PC-3 (cell line): ENCODE measurements around the gene ALOX15B. TPM values are rescaled to one million over a fixed set of nuclear protein-coding genes. Genes with fewer than 3 reads are reported as not detected.

Experiments
- ATAC-seq: fragments of 200-7000 bp; cut with Tn5 transposase; 2 replicates; pipeline ENCODE4 v1.9.1; 2020; ENCODE audit warnings: mild to moderate bottlenecking, moderate library complexity
- BruUV-seq: library from RNA; stranded (reverse); fragments of 400-500 nt; replicated peaks from 2 replicates; lab custom pipeline; 2021; lab: Mats Ljungman, UMichigan
- CTCF ChIA-PET: fragments of 300-600 bp; sonication (Branson Sonifier 250); formaldehyde crosslinking; loops from one replicate; lab custom pipeline; 2022; ENCODE audit warnings: antibody characterized with exemption; lab: Charles Lee
- POLR2A ChIA-PET: fragments of 300-600 bp; sonication (Branson Sonifier 250); formaldehyde crosslinking; loops from one replicate; lab custom pipeline; 2022; ENCODE audit warnings: antibody characterized with exemption; ENCODE audit not compliant: unreplicated experiment; lab: Charles Lee
- DNase-seq: peaks from one replicate; pipeline ENCODE4 v3.0.0-alpha.2; 2015
- H2AFZ ChIP-seq: fragments of 300-600 bp; sonication (generic); 2 replicates; pipeline ENCODE4 v1.6.0; 2016; ENCODE audit warnings: antibody characterized with exemption, low read length
- H3F3A ChIP-seq: fragments of 300-600 bp; sonication (generic); one replicate; pipeline ENCODE4 v1.6.0; 2017; ENCODE audit warnings: antibody characterized with exemption, low read length, control low read depth, mild to moderate bottlenecking; ENCODE audit not compliant: unreplicated experiment
- H3K27ac ChIP-seq: fragments of 300-600 bp; sonication (generic); 2 replicates; pipeline ENCODE4 v1.5.1; 2016; ENCODE audit warnings: mild to moderate bottlenecking, low read length
- H3K27me3 ChIP-seq: fragments of 300-600 bp; sonication (generic); 2 replicates; pipeline ENCODE4 v1.6.1; 2016; ENCODE audit warnings: low read length, mixed read lengths
- H3K36me3 ChIP-seq: fragments of 300-600 bp; sonication (generic); 2 replicates; pipeline ENCODE4 v1.6.1; 2016; ENCODE audit warnings: low read depth, mixed run types, low read length, mixed read lengths
- H3K4me1 ChIP-seq: fragments of 300-600 bp; sonication (generic); 2 replicates; pipeline ENCODE4 v1.5.1; 2016; ENCODE audit warnings: low read length; ENCODE audit not compliant: insufficient read depth
- H3K4me2 ChIP-seq: fragments of 300-600 bp; sonication (generic); 2 replicates; pipeline ENCODE4 v1.6.0; 2016; ENCODE audit warnings: low read length
- H3K4me3 ChIP-seq: fragments of 300-600 bp; sonication (generic); 2 replicates; pipeline ENCODE4 v1.5.1; 2016; ENCODE audit warnings: mild to moderate bottlenecking, low read length, mixed read lengths
- H3K79me2 ChIP-seq: fragments of 300-600 bp; sonication (generic); 2 replicates; pipeline ENCODE4 v1.6.1; 2017; ENCODE audit warnings: low read length, mixed read lengths
- H3K9ac ChIP-seq: fragments of 300-600 bp; sonication (generic); 2 replicates; pipeline ENCODE4 v1.6.0; 2016; ENCODE audit warnings: mild to moderate bottlenecking, low read length
- H3K9me2 ChIP-seq: fragments of 300-600 bp; sonication (generic); replicated peaks from 2 replicates; pipeline ENCODE4 v1.6.1; 2016; ENCODE audit warnings: mixed run types, low read length, mixed read lengths
- H3K9me3 ChIP-seq: fragments of 300-600 bp; sonication (generic); 2 replicates; pipeline ENCODE4 v1.6.1; 2016; ENCODE audit warnings: low read length, mixed read lengths
- H4K20me1 ChIP-seq: fragments of 300-600 bp; sonication (generic); 2 replicates; pipeline ENCODE4 v1.6.1; 2016; ENCODE audit warnings: low read length, mixed read lengths
- CTCF ChIP-seq: fragments of 300-600 bp; sonication (generic); conservative IDR thresholded peaks from 2 replicates; pipeline ENCODE4 v1.5.1; 2017; ENCODE audit warnings: antibody characterized with exemption, low read depth, mild to moderate bottlenecking, low read length
- EZH2 ChIP-seq: fragments of 300-600 bp; sonication (generic); IDR thresholded peaks from one replicate; pipeline ENCODE4 v1.6.1; 2017; ENCODE audit warnings: antibody characterized with exemption, mild to moderate bottlenecking, low read length; ENCODE audit not compliant: unreplicated experiment
- EZH2phosphoT487 ChIP-seq: fragments of 300-600 bp; sonication (generic); IDR thresholded peaks from 2 replicates; pipeline ENCODE4 v1.6.1; 2018; ENCODE audit warnings: mild to moderate bottlenecking, antibody characterized with exemption, low read length, borderline replicate concordance
- intact Hi-C: fragments of 100-400 bp; cut with micrococcal nuclease; formaldehyde crosslinking; loops from 2 replicates; pipeline ENCODE4 v1.9.0; 2023
- microRNA-seq: library from miRNA; unstranded; fragments of <30 nt; microRNA quantifications from one replicate; pipeline ENCODE4 v1.1.0, GENCODE V29; 2020; ENCODE audit not compliant: unreplicated experiment
- total RNA-seq: library from RNA; depleted of rRNA; stranded (reverse); fragments of >200 nt; gene quantifications from 2 replicates; pipeline ENCODE4 v1.2.3, GENCODE V29; 2014; rRNA removed

The ALOX15B gene
- total RNA-seq, 1 experiment from 2014 or later = not detected

- no peaks in the 10 kb centered on the region for H3K9me2 ChIP-seq
- no peak overlapping the region for H3K4me3 ChIP-seq
- H3K9me3 ChIP-seq = no peaks in the 10 kb centered on the region
- no TSS peak for BruUV-seq
- CTCF ChIA-PET = interaction anchor here (0.8 kb wide), 1 partner anchor 36 kb away, joined by 3 read pairs; no protein-coding TSS in a partner anchor
- DNase-seq (no peak), ATAC-seq (no peak)
- no peak overlapping the region for H3K27ac ChIP-seq
- POLR2A ChIA-PET = no interaction called here
- no peaks in the 10 kb centered on the region for H3F3A ChIP-seq
- H3K79me2 ChIP-seq = no peaks in the 10 kb centered on the region
- H3K36me3 ChIP-seq = no peaks in the 10 kb centered on the region
- intact Hi-C loops = no loop called here
- no peak overlapping the region for H3K4me2 ChIP-seq
- no peak overlapping the region for H2AFZ ChIP-seq
- no peak for TF ChIP-seq EZH2phosphoT487
- no peak for TF ChIP-seq EZH2
- no peak for TF ChIP-seq CTCF
- H3K9ac ChIP-seq = no peak overlapping the region
- H3K4me1 ChIP-seq = no peaks in the 10 kb centered on the region
- no peaks in the 10 kb centered on the region for H4K20me1 ChIP-seq
- H3K27me3 ChIP-seq = no peaks in the 10 kb centered on the region
These were observed 57.7 kb downstream of the ALOX15B start for GRCh38 chr17:8096541-8096940.

Small RNA genes within 50 kb of the gene (microRNA-seq; reads per million reads assigned to microRNA genes)
- not detected for gene MIR4314

Other genes with a start within 250 kb of the ALOX15B start
- gene KDM6B, start 204.8 kb upstream of the ALOX15B start, total RNA-seq = 3.2 and 158 TPM in 2 replicates
- 1.5 TPM in 1 of 2 replicates, not detected in the other for gene TMEM88, start 184.0 kb upstream of the ALOX15B start, total RNA-seq
- 403 and 409 TPM in 2 replicates for gene NAA38, start 181.5 kb upstream of the ALOX15B start, total RNA-seq
- gene CYB5D1, start 181.1 kb upstream of the ALOX15B start, total RNA-seq = 16.7 and 23.1 TPM in 2 replicates
- gene CHD3, start 150.3 kb upstream of the ALOX15B start, total RNA-seq = 102 and 151 TPM in 2 replicates
- gene RNF227, start 122.8 kb upstream of the ALOX15B start, total RNA-seq = 0.11 and 0.52 TPM in 2 replicates
- gene KCNAB3, start 109.2 kb upstream of the ALOX15B start, total RNA-seq = 0.26 and 0.75 TPM in 2 replicates
- gene TRAPPC1, start 107.1 kb upstream of the ALOX15B start, total RNA-seq = 26.4 and 30.5 TPM in 2 replicates
- gene CNTROB, start 106.9 kb upstream of the ALOX15B start, total RNA-seq = 27.5 and 40.5 TPM in 2 replicates
- gene GUCY2D, start 36.4 kb upstream of the ALOX15B start, total RNA-seq = 0.12 TPM in 1 of 2 replicates, not detected in the other
- 0.55 and 1.2 TPM in 2 replicates for gene ALOX12B, start 48.7 kb downstream of the ALOX15B start, total RNA-seq
- 1.4 and 3.6 TPM in 2 replicates for gene ALOXE3, start 79.5 kb downstream of the ALOX15B start, total RNA-seq
- gene HES7, start 85.0 kb downstream of the ALOX15B start, total RNA-seq = 2.9 TPM in 1 of 2 replicates, not detected in the other
- 25.0 and 47.2 TPM in 2 replicates for gene PER1, start 113.3 kb downstream of the ALOX15B start, total RNA-seq
- 5.0 and 18.0 TPM in 2 replicates for gene VAMP2, start 123.9 kb downstream of the ALOX15B start, total RNA-seq
- 19.0 and 26.6 TPM in 2 replicates for gene TMEM107, start 137.3 kb downstream of the ALOX15B start, total RNA-seq
- gene BORCS6, start 151.1 kb downstream of the ALOX15B start, total RNA-seq = 5.9 and 7.3 TPM in 2 replicates
- gene AURKB, start 171.5 kb downstream of the ALOX15B start, total RNA-seq = 72.3 and 82.9 TPM in 2 replicates
- 7.8 and 8.4 TPM in 2 replicates for gene CTC1, start 209.0 kb downstream of the ALOX15B start, total RNA-seq
- gene PFAS, start 210.2 kb downstream of the ALOX15B start, total RNA-seq = 29.0 and 59.6 TPM in 2 replicates
- gene RANGRF, start 249.6 kb downstream of the ALOX15B start, total RNA-seq = 18.0 and 22.8 TPM in 2 replicates